Measurements from ENCODE around the gene CSRP3.
A peak's percentile ranks its signal among the peaks of the same experiment; 100 is the strongest.

Gene CSRP3

DNA sequence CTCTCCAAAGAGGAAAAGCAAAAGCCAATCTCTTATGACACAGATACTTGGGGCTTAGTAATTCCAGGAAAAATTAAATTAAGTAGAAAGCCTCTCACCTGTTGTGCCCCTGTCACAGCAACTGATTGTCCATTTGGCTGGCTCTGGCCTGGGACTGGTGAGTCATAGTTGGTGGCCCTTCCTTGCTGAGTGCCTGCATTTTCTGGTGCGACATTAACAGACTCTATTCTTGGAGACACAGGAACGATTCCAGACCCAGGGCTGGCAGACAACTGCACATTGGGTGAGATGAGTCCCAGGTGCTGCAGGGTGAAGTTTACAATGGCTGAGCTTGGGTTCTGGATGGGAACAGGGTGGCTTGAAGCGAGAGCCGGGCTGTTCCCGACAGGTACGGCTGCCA lies 23.3 kb upstream of the CSRP3 start:
- no peak for DNase-seq

GRCh38 chr11:19220903-19221724 lies 19.3 kb upstream of the CSRP3 start:
- no peak for DNase-seq

DNA sequence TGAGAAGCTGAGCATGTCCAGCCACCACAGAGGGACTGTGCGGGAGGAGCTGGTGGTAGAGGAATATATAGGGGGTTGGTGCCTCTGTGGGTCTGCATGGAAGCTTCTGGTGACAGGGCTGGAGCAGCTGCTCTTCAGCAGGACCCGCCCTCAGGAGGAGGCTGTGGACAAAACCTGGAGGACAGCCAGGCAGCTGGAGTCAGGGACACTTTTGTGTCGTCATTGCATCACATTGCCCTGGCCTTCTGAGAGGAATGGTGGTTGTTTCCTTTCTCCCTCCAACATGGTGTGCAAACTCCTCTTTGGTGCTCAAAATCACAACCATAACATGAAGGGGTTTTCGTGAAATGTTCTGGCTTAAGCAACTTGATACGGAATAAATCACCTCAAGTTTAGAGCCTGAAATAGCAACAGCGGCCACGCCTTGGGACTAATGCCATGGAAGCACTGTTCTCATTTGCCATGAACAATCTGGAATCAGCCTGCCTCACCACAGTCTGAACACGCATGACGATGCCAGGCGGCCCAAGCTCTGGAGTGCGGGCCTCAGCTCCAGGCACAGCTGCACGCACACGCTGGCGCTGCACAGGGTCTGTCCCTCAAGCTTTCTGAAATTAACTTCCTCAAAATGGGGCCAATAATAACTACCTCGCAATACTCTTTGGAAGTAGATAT lies 17.1 kb upstream of the CSRP3 start:
- no peak for DNase-seq

- DNase-seq: no peak
Measured at GRCh38 chr11:19218216-19218615, 16.4 kb upstream of the CSRP3 start.

GRCh38 chr11:19216709-19217374 lies 15.1 kb upstream of the CSRP3 start:
- DNase-seq: no peak

DNA sequence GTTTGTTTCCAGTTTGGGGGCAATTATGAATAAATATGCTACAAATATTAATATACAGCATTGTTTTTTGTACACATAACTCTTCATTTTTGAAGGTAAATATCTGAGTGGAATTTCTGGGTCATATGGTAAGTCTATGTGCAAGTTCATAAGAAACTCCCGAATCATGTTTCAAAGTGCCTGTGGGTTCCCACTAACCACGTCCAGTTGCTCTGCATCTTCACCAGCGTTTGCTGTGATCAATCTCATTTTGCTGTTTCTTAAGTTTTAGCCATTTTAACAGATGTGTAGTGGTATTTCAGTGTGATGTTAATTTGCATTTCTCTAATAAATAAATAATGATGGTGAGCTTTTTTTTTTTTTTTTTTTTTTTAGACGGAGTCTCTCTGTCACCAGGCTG lies 14.2 kb upstream of the CSRP3 start:
- DNase-seq: no peak

- no peak for DNase-seq
Measured at GRCh38 chr11:19209617-19210370, 8.0 kb upstream of the CSRP3 start.

DNA sequence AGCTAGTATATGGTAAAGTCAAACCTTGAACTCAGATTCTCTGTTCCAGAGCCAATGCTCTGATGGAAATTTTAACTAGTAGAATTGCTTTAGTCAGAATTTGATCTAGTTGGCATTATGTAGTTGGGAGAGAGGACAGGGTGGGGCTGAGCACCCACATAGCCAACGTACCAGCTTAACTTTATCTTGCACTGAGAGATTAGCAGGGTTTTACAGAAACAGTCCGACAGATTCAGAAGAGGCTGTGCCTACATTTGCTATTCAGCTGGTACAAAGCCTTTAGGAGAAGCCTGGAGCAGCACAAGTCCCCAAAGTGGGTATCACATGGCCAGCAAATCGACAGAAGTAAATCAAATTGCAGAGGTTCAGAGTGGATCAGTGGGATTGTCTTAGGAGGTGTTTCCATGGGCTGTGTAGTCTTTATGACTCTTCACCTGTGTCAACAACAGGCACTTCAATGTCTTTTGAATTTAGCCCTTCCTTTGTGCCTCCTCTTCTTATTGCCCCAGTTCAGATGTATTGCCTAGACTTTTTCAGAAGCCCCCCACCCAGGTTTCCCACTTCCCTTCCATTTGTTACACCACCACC lies 7.3 kb upstream of the CSRP3 start:
- DNase-seq: no peak

DNA sequence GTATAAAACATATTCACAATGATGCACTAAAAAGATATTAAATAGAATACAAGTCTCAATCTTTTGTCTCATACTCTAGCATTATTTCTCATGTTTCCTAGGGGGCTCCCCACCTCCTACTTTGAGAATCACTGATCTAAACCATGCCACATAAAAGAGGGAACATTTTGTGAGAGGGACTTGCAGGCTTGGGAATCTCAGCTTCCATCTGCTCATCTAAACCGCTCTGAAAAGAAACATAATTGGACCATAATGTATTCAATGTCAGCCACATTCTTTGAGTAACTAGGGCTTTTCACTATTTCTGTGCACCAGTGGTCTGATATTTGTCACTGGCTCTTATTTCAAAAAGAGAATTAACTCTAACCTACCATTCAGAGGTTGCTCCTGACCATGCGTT lies 6.4 kb upstream of the CSRP3 start:
- DNase-seq: no peak

- DNase-seq: no peak
Measured at GRCh38 chr11:19204836-19205235, 3.1 kb upstream of the CSRP3 start.

DNA sequence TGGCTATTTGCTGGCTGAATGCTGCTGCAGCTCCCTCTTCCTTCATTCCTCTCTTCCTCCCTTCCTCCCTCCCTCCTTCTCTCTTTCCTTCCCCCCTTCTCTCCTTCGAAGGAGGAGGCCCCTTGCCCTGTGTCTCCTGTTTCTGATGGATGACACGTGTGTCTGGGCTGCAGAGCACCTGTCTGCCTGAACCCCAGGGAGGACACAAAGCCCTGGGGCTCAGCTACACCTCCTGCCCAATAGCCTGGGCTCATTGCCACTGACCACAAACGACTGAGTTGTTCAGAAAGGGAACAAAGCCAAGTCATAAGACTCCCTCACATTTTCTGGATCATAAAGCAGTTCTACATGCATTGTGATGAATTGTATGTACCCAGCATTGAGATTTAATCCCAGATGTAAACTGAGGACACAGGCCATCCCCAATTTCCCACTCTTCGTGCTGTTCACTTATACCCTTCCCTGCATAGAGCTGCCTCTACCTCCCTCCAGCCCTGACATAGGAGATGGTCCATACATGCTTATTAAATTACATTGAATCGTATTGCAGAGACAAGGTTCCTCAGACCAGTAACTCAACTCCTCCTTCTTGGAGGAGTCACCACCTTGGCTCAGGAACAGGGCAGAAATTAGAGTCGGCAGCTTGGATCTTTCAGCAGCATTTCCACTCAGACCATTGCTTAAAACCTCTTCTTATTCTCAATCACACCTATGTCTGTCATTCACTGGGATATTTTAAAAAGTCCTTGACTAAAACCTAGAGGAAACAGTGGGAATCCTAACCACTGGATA lies 1.2 kb downstream of the CSRP3 start:
- DNase-seq: peak; percentile 76

- DNase-seq: no peak
Measured at GRCh38 chr11:19199771-19200170, 2.0 kb downstream of the CSRP3 start.

- DNase-seq: no peak
Measured at GRCh38 chr11:19199048-19199447, 2.7 kb downstream of the CSRP3 start.

DNA sequence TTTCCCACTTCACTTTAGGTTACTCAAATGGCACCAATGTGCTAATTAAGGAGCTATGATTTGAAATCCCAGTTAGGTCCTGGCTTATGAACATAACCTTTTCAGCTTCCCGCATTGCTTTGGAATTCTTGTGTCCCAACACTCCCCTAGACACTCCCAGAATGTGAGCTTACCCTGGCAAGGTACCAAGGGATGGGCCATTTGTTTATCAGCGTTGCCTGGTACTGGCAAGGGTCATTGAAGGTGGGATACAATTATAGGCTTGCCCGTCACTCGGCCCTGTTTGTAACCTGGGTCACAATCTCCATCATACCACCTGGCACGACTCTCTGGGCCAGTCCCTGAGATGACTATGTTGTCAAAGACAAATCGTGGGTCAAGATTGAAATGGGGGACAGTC lies 5.4 kb downstream of the CSRP3 start:
- no peak for DNase-seq

- DNase-seq: no peak
Measured at GRCh38 chr11:19194620-19195308, 7.0 kb downstream of the CSRP3 start.

- DNase-seq: no peak
Measured at GRCh38 chr11:19193916-19194315, 7.9 kb downstream of the CSRP3 start.

GRCh38 chr11:19191530-19192169 lies 10.1 kb downstream of the CSRP3 start:
- DNase-seq: no peak

- no peak for DNase-seq
Measured at GRCh38 chr11:19187833-19188258, 13.9 kb downstream of the CSRP3 start.

- no peak for DNase-seq
Measured at GRCh38 chr11:19187114-19187832, 14.5 kb downstream of the CSRP3 start.

DNA sequence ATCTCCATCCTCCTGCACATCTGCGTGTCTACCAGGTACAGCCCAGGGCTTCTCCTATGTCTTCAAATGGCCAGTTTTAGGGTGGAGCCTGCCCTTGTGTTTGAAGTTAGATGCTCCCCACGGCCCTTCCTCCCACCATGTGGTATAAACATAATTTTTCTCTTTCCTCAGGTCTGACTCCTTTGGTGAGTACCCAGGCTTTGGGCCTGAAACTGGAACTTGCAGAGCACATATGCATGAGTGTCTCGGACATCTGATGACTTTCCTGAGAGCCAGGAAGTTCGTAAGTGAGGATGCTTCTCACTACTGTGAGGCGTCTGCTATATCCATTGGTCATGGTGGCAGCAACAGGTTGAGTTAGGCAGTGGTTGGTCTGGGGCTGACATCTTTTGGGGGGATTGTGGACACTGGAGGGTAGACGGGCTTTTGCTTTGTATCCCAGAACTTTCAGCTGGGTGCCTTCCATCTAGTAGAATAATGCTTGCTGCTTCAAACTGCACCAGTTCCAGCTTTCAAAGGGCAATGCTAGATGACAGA lies 16.2 kb downstream of the CSRP3 start:
- DNase-seq: no peak
